GDM1 (cell line): Measurements from ENCODE around the gene NBPF1.
"Not testable (repeated sequence)": the region's sequence is repeated elsewhere in the genome, so short reads cannot be mapped to it uniquely, and the experiment has no call there.

ENCODE experiments used
- DNase-seq: peaks from one replicate; lab custom pipeline; 2025; lab: John Stamatoyannopoulos, UW

NBPF1 gene

DNA sequence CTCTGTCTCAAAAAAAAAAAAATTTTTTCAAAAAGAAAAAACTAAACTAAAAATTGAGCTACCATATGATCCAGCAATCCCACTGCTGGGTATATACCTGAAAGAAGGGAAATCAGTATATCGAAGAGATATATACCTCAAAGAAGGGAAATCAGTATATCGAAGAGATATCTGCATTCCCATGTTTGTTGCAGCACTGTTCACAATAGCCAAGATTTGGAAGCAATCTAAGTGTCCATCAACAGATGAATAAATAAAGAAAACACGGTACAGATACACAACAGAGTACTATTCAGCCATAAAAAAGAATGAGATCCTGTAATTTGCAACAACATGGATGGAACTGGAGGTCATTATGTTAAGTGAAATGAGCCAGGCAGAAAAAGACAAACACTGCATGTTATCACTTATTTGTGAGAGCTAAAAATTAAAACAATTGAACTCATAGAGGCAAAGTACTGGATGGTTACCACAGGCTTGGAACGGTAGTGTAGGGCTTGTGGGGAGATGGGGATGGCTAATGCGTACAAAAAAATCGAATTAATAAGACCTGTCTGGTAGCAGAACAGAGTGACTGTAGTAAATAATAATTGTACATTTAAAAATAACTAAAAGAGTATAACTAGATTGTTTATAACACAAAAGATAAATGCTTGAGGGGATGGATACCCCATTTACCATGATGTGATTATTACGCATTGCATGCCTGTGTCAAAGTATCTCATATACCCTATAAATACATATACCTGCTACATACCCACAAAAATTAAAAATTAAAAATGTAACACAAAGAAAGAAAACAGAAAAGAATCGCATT is 28.0 kb upstream of the NBPF1 start:
- DNase-seq = not testable (repeated sequence)

DNA sequence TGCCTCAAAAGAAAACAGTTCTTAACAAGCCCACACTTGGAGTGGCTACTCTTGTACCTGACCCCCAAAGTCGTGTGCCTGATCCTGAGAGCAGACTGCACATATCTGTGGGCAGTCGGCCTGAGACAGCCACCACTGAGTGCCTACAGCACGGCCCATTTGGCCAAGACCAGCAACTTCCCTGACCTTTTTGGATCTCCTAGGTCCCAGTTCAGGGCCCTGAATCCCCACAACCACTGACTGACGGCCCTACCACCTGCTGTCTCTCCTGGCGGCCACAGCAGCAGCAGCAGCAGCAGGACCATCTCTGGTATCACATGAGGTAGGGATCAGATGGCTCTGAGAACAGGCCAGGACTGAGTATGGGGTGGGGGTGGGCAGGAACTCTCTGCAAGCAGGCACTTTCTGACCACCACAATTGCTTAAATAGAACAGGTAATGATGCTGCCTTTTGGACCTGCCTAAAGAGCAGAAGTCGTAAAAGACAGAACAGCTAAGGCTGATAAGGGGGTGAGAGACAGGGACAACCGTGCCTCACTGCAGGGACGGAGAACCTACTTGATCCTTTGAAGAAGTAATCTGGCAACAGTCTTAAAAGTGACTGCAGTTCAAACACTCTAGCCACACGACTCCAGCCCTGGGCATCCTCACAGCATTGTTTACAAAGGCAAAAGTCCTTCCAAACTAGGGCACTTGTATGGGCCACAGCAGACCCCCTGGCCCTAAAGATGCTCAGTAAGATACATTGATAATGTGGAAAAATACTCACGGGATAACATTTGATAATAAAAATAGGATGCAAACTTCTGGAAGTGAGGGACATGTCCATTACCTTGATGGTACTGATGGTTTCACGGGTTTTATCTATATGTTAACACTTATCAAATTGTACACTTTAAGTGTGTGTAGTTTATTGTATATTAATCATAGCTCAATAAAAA is 26.0 kb upstream of the NBPF1 start:
- DNase-seq = not testable (repeated sequence)

DNA sequence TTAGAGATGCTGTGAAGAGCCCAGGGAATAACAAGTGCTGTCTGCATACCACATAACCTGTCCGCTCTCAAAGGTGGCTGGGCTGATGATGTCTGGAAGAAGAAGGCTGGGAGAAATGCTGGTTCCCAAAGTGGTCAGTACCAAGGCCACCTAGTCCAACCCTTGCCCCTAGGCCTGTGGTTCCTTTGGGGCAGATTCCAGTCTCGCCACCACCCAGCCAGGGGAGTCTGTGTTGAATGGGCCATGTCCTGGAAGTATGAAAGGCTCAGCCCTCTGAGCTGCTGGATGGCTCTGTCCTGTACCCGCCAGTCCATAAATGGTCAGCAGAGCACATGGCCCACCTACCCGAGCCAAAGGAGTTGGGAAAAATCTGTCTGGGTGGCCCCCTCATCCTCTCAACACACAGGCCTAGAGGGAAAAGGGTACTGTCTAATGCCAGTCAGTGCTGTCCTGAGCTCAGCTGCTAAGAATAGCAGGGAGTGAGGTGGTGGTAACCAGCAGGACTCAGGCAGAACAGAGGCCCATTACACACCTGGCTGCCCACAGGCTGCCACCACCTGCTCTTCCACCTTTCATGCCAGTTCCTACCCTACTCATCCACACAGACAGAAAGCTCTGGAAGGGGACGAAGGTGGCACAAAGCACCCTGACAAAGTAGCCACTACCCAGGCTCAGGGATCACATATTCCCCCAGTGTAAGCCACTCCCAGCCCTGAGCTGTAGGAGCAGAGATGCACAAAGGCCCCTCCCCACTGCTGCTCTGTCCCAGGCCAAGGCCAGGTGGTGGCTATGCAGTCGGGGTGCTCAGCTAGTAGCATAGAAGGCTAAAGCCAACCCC is 24.8 kb upstream of the NBPF1 start:
- DNase-seq = not testable (repeated sequence)

DNA sequence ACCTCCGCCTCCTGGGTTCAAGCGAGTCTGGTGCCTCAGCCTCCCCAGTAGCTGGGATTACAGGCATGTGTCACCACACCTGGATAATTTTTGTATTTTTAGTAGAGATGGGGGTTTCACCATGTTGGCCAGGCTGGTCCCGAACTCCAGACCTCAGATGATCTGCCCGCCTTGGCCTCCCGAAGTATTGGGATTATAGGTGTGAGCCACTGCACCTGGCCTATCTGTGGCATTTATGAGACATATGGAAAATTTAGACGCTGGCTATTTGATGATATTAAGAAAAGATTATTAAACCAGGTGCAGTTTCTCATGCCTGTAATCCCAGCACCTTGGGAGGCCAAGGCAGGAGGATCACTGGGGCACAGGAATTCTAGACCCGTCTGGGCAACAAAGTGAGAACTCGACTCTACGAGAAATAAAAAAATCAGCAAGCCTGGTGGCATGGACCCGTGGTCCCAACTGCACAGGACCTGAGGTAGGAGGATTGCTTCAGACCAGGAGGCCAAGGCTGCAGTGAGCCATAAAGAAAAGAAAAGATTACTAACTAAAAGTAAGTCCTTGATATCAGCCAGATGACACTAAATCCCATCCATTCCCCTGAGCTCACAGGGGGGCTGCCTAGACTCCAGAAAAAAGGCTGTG is 23.3 kb upstream of the NBPF1 start:
- DNase-seq = not testable (repeated sequence)

DNA sequence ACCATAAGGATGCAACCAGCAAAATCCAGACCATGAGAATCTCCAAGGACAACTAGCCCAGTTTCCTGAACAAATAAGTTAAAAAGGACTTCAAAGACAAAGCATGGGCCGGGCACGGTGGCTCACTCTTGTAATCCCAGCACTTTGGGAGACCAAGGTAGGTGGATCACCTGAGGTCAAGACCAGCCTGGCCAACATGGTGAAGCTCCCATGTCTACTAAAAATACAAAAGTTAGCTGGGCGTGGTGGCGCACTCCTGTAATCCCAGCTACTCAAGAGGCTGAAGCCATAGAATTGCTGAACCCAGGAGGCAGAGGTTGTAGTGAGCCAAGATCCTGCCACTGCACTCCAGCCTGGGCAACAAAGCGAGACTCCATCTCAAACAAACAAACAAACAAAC is 22.6 kb upstream of the NBPF1 start:
- DNase-seq = not testable (repeated sequence)

DNA sequence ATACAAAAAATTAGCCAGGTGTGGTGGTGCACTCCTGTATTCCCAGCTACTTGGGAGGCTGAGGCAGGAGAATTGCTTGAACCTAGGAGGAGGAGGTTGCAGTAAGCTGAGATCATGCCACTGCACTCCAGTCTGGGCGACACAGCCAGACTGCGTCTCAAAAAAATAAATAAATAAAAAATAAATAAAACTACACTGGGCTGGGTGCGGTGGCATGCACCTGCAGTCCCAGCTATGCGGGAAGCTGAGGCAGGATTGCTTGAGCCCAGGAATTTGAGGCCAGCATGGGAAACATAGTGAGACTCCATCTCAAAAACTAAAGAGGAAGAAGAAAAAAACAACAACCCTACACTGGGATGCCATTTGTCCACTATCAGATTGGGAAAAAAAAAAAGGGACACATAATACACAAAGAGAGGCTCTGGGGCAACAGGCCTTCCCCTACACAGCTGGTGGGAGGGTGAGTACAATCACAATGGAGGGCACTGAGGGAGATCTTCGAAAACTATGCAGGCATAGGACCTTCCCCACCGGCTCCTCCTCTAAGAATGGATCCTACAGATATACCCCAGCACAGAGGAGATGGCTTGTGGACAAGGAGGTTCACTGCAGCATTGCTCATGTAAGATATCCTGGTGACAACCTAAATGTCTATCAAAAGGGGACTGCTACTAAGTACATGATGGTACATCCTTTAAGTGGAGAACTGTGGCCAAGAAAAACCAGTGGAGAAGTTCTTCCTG is 20.3 kb upstream of the NBPF1 start:
- DNase-seq = not testable (repeated sequence)

DNA sequence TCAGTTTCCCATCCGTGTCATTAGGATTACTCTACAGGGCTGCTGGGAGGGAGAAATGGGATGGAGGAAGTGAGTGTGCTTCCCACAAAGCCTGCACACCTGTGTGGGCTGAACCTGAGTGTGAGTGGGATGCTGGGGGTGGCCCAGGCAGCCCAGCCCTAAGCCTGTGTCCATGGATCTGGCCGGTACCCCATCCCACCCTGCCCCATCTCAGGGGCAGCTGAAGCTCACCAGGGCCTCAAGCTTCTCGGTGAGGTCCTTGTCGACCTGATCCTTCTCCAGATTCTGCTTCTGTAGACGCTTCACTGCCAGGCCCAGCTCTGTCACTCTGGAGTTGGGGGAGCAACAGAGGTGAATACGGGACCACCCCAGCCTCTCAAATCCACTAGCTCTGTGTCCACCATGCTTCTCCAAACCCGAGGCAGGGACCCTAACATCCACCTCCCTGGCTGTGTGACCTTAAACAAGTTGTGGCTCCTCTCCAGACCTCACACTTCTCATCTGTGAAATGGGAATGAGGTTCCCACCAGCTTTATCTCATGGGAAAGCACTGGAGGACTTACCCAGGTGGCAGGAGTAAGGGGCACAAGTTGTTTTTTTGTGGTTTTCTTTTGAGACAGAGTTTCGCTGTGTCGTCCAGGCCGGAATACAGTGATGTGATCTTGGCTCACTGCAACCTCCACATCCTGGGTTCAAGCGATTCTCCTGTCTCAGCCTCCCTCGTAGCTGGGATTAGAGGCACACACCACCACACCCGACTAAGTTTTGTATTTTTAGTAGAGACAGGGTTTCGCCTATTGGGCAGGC is 18.9 kb upstream of the NBPF1 start:
- not testable (repeated sequence) for DNase-seq

DNA sequence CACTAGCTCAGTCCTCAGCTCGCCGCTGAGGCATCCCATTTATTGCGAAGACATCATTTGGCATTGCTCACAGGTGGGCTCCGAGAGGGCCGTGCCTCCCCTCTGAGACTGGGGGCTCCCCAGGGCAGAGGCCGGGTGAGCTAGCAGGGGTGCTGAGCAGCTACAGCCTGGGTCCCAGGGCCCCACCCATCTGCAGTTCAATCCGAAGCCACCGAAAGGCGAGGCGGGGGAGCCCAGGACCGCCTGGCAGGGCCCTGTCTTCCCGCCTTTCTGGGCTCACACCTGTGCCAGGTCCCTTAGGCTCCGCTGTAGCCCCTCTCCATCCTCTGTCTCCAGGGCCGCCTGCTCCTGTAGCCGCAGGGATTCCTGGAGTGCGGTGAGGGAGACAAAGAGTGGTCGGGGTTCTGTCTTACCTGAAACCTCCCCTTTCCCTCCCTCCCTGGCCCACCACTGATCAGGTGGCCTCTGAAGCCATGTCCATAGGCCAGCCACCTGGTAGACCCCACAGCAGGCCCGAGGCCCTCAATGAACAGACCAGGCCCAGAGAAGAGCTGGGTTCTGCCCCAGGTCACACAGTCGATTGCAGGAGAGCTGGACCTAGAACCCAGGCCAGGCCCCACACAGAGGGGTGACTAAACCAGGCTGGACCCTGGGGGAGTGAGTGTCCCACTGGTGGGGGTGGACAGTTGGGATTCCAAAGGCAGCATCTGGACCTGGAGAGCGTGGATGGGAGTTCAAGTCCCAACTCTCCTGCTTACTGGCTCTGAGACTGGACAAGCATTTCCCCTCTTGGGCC is 18.1 kb upstream of the NBPF1 start:
- no peak for DNase-seq

DNA sequence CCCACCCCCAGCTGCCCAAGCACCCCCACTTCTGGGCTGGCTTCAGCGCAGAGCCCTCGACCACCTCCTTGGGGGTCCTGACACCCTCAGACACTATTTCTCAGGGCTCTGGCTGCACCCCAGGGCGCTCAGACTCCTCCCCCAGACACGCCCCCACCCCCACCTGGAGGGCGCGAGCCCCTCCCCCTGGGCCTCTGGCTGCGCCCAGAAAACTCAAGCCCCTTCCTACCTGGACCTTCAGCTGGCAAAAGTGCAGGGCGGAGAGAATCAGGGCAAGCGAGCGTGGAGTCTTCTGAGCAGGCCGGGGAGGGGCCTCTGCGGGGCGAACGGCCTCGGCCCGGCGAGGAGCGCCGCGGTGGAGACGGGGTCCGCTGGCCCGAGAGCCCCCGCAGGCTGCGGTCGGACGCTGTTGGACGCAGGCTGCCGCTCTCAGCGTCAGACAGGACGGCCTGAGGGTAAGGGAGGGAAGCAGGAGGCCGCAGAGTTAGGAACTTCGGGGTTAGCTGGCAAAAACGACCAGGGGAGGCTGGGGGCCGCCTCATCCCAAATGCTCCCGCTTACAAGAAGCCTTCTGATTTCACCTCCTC is 17.4 kb upstream of the NBPF1 start:
- no peak for DNase-seq

DNA sequence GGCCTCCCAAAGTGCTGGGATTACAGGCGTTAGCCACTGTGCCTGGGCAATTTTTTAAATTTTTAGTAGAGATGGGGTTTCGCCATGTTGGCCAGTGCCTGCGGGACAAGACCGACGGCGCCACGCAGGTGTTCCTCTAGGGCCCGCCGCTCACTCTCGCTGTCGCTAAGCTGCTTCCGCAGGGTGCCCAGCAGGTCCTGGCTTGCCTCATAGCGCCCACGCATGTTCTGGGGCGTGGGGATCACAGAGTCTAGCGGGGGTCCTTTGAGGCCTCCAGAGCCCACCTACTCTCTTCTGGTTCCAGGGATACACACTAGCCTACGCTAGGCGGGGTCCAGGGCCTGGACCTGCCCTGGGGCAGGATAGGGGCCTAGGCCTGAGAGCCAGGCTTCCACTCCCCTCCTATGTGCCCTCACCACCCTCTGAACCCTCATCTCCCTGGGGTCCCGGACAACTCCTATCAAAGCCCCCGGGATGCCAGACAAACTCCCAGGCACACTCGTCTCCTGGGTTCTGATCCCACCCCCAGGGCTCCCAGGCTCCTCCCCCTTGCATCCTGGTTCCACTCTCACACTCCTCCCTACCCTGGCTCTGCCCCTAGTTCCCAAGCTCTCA is 16.7 kb upstream of the NBPF1 start:
- not testable (repeated sequence) for DNase-seq

DNA sequence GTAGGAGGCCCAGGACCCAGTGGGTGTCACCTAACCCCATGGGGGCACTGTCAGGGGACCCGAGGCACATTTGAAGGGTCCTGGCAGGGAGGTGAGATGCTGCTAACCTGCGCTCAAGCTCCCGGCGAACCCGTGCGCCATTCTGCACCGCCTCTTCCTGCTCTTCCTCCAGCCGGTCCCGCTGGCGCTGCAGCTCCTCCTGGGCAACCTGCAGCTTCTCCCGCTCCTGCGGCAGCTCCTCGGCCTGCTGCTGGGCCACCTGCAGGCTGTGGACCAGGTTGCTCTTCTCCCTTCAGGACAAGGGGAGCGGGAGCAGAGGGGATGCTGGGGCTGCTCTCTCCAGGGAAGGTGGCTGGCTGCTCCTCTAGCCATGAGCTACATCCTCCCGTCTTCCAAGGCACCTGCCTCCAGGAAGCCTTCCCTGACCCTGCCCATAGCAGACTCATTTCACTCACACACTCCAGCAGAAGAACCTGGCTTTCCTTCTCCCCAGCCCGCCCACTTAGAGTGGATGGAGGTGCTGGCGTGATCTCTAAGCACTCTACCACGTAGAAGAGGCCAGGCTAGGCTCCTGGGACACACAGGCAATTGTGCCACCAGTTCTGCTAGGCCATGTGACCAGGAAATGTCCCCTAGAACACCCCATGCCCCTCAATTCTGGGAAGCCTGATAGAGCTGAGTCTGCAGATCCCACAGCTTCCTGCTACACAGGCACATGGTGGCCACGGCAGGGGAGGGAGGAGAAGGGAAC is 15.2 kb upstream of the NBPF1 start:
- DNase-seq = no peak

DNA sequence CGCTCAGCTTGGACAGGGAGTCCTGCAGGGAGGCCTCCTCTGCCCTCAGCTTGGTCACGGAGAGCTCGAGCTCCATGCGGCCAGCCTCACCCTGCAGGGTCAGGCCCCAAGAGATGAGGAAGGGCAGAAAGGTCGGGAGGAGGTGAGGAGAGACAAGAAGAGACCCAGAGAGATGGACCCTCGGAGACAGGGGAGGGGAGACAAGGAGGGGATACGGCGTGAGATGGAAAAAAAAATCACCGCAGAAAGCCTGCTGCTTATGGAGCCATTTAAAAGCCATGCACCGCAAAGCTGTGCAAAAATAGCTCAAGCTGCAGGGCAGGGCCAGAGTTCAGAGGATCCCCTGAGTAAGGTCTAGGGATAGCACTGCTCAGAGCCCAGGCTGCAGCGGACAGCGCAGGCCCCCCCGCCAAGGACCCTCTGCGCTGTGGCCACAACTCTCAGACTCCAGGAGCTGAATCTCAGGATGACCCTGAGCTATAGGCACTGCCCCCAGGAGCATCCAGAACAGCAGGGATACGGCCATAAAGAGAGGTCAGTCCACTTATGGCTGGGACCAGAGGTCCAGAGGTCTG is 13.1 kb upstream of the NBPF1 start:
- not testable (repeated sequence) for DNase-seq

DNA sequence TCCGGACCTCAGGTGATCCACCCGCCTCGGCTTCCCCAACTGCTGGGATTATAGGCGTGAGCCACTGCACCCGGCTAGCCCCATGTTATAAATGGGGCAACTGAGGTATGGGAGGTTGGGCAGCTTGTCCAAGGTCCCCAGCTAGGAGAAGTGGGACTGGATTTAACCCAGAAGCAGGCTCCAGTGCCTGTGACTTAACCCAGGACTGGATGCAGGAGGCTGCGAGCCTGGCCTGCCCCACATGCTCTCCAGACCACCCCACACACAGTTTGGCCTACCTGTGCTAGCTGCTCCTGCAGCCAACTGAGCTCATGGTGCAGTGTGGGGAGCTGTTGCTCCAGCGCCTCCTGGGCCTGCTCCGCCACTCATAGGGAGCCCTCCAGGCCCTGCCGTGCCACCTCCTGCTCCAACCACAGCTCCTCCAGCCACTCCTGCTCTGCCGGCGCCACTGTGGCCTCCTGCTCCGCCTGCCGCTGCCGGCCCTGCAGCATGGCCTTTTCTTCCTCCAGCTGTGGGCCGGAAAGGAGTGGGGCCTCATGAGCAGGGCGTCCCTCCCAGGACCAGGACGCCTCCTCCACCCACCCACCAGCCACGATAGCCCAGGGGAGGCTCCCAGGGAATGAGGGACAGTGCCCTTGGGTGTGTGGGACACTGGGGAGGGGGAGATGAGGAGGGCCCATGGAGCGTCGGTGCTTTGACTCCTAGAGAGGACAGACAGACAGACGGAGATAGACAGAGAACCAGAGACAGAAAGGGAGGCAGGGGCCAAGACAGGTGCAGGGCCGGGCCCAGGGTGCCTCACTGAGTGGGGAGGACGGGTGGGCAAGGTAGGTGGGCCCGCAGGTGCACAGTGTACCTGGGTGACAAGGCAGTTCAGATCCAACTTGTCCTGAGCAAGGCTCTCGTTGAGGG is 12.4 kb upstream of the NBPF1 start:
- no peak for DNase-seq

DNA sequence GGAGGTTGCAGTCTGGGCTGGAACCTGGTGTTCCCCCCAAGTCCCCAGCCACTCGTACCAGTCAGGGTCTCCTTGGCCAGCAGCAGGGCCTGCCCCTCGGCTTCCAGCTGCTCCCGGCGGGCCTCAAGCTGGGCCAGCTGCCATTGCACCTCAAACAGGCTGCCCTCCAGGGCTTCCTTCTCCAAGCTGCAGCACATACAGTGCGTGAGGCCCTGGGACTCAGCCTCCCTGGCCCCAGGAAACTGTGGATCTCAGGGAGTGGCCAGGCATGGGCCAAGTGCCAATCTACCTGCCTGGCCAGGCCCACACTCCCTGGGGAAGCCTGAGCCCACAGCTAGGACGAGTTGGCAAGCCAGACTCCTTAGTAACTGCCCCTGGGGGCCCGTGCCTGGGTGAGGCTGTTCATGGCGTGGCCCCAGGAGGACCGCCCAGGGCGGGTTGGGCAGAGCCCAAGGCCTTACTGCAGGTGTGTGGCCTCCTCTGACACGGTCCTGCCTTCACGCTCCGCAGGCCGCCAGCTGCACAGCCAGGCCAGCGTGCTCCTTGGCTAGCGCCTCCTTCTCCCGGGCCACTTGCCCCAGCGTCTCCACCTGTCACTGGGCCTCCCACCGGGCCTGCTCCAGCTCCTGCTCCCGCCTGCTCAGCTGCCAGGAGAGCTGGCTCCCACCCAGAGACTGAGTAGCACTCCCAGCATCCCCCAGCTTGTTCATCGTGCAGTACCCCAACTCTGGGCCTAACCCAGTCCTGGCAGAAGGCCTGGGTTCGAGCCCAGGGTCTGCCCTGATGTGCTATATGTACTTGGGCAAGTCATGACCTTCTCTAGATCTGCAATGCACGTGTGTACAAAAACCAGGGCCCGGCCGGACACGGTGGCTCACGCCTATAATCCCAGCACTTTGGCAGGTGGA is 10.7 kb upstream of the NBPF1 start:
- not testable (repeated sequence) for DNase-seq

DNA sequence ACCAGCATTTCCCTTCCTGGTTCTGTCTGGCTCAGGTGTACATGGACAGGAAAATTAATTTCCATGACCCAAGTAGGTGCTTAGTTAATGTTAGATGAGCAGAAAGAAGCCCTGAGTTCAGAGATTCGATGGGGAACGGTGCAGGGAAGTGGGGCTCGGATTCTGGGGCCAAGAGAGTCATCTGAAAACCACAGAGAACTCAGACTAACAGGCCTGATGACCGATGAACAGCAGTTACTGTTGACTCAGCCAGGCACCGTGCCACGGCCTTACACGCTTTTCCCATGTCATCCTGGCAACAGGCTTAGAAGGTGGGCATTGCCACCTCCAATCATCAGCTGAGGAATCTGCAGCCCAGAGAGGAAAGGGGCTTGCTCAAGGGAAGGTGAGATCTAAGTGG is 10.0 kb upstream of the NBPF1 start:
- not testable (repeated sequence) for DNase-seq
